ENCODE results near the gene RREB1.
"Not testable (repeated sequence)": the region's sequence is repeated elsewhere in the genome, so short reads cannot be mapped to it uniquely, and the experiment has no call there.

Gene RREB1

GRCh38 chr6:7260291-7261031 lies 152.7 kb downstream of the RREB1 start:
- no peak for DNase-seq (ENCODE audit: low read depth in 1 of 2, low spot score in 1 of 2)

GRCh38 chr6:7261032-7261841 lies 153.5 kb downstream of the RREB1 start:
- DNase-seq (ENCODE audit: low read depth in 1 of 2, low spot score in 1 of 2): peak in 1 of 2 donors; percentile 42

- no peak for DNase-seq (ENCODE audit: low read depth in 1 of 2, low spot score in 1 of 2)
These were observed 154.2 kb downstream of the RREB1 start for GRCh38 chr6:7261852-7262461.

- no peak for DNase-seq (ENCODE audit: low read depth in 1 of 2, low spot score in 1 of 2)
These were observed 155.2 kb downstream of the RREB1 start for GRCh38 chr6:7262746-7263518.

- DNase-seq (ENCODE audit: low read depth in 1 of 2, low spot score in 1 of 2): not testable (repeated sequence)
These were observed 155.7 kb downstream of the RREB1 start for GRCh38 chr6:7263519-7263805.

GRCh38 chr6:7264041-7264440 lies 156.3 kb downstream of the RREB1 start:
- DNase-seq (ENCODE audit: low read depth in 1 of 2, low spot score in 1 of 2): no peak

- no peak for DNase-seq (ENCODE audit: low read depth in 1 of 2, low spot score in 1 of 2)
These were observed 157.1 kb downstream of the RREB1 start for GRCh38 chr6:7264686-7265384.

GRCh38 chr6:7265385-7265726 lies 157.6 kb downstream of the RREB1 start:
- DNase-seq (ENCODE audit: low read depth in 1 of 2, low spot score in 1 of 2): not testable (repeated sequence)

- no peak for DNase-seq (ENCODE audit: low read depth in 1 of 2, low spot score in 1 of 2)
These were observed 159.3 kb downstream of the RREB1 start for GRCh38 chr6:7267071-7267465.

GRCh38 chr6:7267466-7268091 lies 159.8 kb downstream of the RREB1 start:
- no peak for DNase-seq (ENCODE audit: low read depth in 1 of 2, low spot score in 1 of 2)

GRCh38 chr6:7268362-7268761 lies 160.6 kb downstream of the RREB1 start:
- DNase-seq (ENCODE audit: low read depth in 1 of 2, low spot score in 1 of 2): no peak

- no peak for DNase-seq (ENCODE audit: low read depth in 1 of 2, low spot score in 1 of 2)
These were observed 161.2 kb downstream of the RREB1 start for GRCh38 chr6:7268816-7269555.

GRCh38 chr6:7269816-7270215 lies 162.1 kb downstream of the RREB1 start:
- DNase-seq (ENCODE audit: low read depth in 1 of 2, low spot score in 1 of 2): no peak

- DNase-seq (ENCODE audit: low read depth in 1 of 2, low spot score in 1 of 2): no peak
These were observed 162.8 kb downstream of the RREB1 start for GRCh38 chr6:7270320-7271204.

- no peak for DNase-seq (ENCODE audit: low read depth in 1 of 2, low spot score in 1 of 2)
These were observed 163.4 kb downstream of the RREB1 start for GRCh38 chr6:7271205-7271534.

- DNase-seq (ENCODE audit: low read depth in 1 of 2, low spot score in 1 of 2): no peak
These were observed 165.9 kb downstream of the RREB1 start for GRCh38 chr6:7273709-7274108.

GRCh38 chr6:7274525-7274924 lies 166.8 kb downstream of the RREB1 start:
- DNase-seq (ENCODE audit: low read depth in 1 of 2, low spot score in 1 of 2): not testable (repeated sequence)

GRCh38 chr6:7276199-7276524 lies 168.4 kb downstream of the RREB1 start:
- no peak for DNase-seq (ENCODE audit: low read depth in 1 of 2, low spot score in 1 of 2)

Measured in activated CD4-positive, alpha-beta T cell treated with anti-CD3 and anti-CD28 coated beads, Interleukin-2, amount 50 U/mL, for 24 hours (primary cell).